GM19468 (cell line): ENCODE measurements around the gene ASB18.

Experiments
- ATAC-seq: cut with Tn5 transposase; IDR thresholded peaks from one replicate; pipeline ENCODE4 v1.9.1; 2021; ENCODE audit warnings: mild to moderate bottlenecking, moderate library complexity, moderate number of reproducible peaks; ENCODE audit not compliant: unreplicated experiment; ENCODE audit errors: extremely low read depth

The ASB18 gene

DNA sequence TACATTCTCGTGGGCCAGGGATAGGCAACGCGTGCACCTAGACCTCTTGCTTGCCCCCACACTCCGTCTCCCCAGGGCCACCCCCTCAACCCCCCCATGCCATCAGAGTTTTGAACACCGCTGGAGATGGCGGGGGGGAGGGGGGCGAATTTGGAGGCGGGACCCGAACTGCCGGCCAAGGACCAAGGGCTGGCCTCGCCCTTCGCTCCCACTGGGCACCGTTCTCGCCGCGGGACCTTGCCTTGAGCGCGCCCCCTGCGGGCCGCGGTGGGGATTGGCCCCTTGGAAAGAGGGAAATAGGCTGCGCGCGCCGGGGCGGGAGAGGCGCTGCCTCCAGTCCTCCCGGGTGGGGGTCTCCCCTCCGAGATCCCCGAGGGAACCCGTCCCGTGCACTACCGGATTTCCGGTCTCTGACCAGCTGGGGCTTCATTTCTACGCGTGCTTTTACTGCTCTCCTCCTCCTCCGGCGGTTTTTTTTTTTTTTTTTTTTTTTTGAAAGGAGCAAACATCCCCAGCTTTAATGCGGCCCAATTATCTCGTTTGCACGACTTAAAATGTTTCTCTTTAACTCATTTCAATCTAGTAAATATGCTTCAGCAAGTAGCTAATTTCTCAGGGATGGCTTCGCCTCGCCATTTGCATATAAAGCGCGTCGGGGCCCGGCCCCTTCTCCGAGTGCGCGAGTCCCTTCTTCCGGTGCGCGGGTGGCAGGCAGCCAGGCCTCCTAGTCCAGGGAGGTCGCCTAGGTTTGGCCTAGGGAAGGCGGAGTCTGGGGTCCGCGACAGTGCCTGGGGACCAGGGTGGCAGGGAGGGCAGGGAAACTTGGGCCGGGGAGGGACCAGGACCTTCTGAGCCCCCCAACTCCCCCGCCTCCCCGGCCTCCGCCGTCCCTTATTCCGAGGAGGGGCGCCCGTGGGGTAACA lies 86.0 kb downstream of the ASB18 start:
- no peak for ATAC-seq

DNA sequence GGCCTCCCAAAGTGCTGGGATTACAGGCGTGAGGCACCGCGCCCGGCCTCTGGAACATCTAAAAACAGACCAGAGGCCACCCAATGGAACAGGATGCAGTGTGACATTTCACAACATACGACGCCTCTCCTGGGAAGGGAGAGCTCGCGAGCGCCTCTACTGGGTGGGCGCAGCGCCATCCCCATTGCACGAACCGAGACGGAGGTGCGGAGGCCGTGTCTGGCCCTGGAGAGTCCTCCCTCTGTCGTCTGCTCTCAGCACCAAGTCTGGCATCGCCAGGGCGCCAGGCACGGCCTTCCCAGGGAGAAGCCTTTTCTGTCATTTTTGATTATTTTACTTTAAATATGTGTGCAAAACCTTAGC lies 86.6 kb downstream of the ASB18 start:
- no peak for ATAC-seq

GRCh38 chr2:236176951-236177350 lies 87.3 kb downstream of the ASB18 start:
- ATAC-seq: no peak

DNA sequence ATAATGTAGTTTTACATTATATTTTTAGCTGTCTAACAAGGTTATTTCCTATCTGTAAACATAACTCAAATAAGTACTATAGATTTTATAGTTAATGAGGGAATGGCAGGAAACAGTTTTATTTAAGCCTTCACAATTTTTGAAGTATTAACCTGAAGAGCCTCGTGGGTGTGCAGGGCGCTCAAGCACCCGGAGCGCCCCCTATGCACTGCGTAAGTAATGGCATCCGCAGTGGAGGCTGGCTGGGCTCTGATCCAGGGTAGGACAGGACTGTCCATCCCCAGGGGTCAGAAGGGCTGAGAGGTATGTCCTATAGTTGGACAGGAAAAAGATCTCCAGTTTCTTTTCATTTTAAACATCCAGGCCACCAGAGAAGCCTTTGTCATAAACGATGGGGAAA lies 87.8 kb downstream of the ASB18 start:
- ATAC-seq: no peak

- ATAC-seq: no peak
These were observed 88.6 kb downstream of the ASB18 start for GRCh38 chr2:236175548-236176150.

- ATAC-seq: no peak
These were observed 90.2 kb downstream of the ASB18 start for GRCh38 chr2:236173729-236174607.

GRCh38 chr2:236173036-236173728 lies 91.0 kb downstream of the ASB18 start:
- no peak for ATAC-seq

- ATAC-seq: no peak
These were observed 91.8 kb downstream of the ASB18 start for GRCh38 chr2:236172255-236173035.

DNA sequence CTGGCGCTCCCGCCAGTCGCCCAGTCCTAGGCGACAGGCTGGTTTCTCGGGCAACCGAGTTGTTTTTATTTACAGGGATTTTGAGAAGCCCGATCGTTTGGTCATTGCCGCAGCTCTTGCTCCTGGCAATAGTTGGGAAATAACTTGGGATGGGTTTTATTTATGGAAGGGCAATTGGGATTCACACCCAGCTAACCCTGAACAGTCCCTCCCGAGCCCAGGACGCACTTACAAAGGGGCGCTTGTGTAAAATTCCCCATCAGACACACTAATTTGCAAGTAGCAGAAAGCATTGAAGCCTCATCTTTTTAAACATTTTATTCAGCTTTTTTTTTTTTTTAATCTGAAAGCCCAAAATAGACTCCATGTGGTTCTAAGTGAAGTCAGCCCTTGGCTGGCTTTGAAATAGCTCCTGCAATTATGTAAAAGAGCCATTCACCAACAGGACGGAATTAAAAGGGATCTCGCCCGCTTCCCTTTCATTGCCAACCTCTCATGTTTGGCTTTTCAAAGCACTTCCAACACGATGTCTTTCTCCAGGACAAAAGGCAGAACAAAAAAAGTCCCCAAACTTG lies 92.4 kb downstream of the ASB18 start:
- ATAC-seq: no peak

DNA sequence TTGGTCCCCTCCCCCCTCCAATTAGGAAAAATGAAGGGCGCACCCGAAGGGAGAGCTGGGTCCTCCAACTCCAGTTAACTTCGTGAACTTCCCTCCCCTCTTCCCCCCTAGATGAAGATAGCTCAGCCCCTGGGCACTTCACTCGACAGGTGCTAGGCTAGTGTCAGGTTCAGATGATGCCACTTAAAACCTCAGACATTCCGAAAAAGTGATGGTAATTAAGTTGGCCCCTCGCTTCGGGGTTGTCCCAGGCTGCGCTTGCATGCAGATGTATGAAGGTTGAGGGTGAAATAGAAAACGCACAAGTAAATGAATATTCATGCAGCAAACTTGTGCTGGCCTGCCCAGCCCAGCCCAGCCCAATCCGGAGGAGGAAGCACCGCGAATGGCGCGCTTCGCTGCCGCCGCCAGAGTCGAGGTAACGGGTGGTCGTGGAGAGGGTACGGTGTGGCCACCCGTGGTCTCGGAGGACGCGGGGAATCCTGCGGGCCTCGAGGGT lies 93.0 kb downstream of the ASB18 start:
- no peak for ATAC-seq

GRCh38 chr2:236170590-236171165 lies 93.5 kb downstream of the ASB18 start:
- ATAC-seq: no peak

DNA sequence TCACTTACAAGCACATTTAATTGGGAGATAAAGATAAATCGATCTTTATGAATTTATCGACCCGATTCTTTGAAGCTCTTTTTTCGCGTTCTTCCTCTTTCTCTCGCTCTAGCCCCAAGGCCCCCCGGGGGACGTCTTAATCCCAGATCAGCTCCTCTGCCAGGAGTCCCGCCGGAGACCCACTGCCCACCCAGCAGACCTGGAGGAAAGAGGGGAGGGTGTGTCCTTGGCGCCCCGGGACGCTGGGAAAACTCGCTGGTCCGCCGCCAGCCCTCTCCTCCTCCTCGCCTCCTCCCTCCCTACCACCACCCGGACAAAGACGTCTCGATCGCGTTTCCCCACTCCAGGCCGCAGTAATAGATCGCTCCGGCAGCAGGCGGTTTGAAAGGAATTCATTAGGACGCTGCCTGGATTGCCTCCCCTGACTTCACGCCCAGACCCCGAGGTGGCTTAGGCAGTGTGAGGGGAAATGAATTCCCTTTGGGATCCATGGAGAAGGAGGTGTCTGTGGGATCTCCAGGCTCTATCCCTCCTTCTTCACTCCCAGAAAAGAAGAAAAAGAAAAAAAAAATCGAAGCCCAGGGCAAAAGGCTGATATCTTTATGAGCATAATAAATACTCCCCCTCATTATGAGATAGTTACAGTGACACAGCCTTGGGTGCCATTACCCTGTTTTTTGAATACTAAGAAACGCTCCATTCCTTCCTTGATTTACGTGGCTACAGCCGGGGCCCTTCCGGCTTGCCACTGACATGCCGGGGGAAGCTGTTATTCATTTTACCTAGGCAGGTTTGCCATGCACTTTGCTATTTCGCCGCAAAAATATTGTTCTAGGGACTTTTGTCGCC lies 94.2 kb downstream of the ASB18 start:
- no peak for ATAC-seq

- no peak for ATAC-seq
These were observed 95.0 kb downstream of the ASB18 start for GRCh38 chr2:236169151-236169721.

DNA sequence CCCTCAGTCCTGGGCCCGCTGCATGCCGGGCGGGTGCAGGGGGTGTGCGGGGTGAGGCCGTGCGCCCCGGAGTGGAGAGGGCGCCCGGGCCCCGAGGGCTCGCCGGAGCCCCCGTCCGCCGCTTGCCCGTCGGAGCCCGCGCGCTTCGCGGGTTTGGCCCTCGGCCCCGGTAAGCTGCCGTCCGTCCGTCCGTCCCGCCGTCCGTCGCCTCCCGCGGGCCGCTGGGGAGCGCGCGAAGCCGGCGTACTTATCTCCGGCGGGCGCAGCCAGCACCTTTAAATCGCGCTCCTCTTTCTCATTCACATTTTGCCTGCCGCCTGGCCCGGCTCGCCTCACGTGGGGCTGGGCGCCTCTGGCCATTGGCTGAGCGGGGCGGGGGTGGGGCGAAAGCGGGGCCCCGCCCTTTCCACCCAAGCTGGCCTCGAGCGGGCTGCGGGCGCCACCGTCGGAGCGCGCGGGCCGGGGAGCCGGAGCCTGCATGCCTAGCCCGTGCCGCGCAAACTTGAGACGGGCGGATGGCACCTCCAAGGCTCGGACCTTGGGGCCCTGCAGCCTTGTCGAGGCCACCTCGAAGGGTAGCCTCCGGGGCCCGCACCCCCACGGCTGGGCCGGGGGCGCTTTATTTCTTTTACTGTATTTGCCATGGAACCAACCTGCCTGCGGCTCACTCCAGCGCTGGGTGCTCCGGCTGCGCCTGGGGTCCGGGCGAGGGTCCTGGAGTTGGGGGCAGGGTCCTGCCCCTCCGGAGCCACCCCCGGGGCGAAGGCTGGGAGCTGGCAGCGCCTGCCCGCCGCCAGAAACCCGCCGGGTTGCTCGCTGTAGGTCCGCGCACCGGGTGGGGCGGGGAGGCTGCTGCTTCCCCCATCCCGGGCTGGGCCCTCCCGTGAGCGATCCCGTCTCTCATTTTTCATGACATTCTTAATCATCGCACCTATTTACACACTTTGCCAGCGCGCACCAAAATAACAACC lies 95.8 kb downstream of the ASB18 start, which contains the start of gene GBX2:
GBX2 (minus strand) TSS at position 277 of the 971 bp plus-strand sequence. CDS start 415 bp downstream, outside the sequence.
- no peak for ATAC-seq

- no peak for ATAC-seq
These were observed 96.7 kb downstream of the ASB18 start for GRCh38 chr2:236167297-236168109.
